ENCODE data around the gene KLHL42.

The KLHL42 gene

DNA sequence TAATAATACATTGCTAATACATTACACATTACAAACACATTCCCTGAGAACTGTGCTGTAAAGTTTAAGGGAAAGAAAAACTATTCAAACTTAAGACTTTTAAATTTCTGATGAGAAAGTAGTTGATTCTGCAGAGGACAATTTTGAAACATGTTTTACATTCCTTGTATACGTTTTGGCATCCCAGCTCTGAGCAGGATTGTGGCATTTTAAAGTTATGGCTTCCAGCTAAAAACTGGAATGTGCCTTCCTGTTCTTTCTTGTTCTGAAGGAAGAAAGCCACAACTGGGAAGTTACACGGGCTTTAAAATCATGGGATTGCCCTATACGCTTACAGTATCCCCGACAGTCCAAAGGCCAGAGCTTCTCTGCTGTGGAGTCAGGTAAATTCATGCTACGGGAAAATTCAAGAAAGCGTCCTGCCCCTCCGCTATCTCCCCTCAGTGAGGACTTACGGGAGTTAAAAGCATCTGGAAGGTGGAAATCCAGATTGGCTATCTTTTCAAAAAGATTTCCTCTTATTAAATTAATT is 10.8 kb upstream of the KLHL42 start:
- DNase-seq (ENCODE audit: low read depth): no peak
- TF ChIP-seq, protein P1, sequence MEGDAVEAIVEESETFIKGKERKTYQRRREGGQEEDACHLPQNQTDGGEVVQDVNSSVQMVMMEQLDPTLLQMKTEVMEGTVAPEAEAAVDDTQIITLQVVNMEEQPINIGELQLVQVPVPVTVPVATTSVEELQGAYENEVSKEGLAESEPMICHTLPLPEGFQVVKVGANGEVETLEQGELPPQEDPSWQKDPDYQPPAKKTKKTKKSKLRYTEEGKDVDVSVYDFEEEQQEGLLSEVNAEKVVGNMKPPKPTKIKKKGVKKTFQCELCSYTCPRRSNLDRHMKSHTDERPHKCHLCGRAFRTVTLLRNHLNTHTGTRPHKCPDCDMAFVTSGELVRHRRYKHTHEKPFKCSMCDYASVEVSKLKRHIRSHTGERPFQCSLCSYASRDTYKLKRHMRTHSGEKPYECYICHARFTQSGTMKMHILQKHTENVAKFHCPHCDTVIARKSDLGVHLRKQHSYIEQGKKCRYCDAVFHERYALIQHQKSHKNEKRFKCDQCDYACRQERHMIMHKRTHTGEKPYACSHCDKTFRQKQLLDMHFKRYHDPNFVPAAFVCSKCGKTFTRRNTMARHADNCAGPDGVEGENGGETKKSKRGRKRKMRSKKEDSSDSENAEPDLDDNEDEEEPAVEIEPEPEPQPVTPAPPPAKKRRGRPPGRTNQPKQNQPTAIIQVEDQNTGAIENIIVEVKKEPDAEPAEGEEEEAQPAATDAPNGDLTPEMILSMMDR (conservative IDR thresholded peaks at IDR 0.05; ENCODE audit: low read depth, low read length): no peak
- no peak overlapping the region for H3K4me3 ChIP-seq (ENCODE audit: low read depth, low read length)

DNA sequence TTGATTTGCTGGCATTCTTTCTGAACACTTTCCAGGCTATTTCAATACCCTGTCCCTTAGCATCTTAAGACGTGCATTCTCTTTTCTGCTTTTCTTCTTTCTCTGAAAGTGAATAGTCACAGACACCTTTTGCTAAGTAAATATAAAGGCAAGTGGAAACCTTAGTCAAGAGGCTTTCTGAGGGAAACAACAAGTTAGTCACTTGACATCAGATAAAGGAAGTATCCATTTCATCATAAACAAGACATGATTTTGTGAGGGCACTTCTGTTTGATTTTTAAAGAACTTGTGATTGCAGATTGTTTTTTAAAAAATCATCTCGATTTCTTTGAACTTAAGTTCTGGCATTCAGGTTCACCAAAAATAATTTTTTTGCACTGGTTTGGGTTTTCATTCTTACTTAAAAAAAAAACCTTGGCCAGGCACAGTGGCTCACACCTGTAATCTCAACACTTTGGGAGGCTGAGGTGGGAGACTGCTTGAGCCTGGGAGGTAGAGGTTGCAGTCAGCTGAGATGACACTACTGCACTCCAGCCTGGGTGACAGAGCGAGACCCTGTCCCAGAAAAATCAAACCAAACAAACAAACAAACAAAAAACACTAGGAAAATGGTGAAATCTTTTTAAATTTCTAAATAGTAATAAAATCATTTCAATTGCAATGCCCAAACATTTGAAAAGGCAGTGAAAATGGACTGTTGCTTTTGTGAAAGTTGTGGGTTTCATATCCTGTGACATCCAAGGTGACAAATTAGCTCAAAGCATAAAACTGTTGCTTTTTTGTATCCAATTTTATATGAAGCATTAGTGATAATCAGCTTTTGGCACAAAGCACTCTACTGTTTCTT is 8.3 kb upstream of the KLHL42 start:
- no peak overlapping the region for H3K4me3 ChIP-seq (ENCODE audit: low read depth, low read length)
- TF ChIP-seq, protein P1 (conservative IDR thresholded peaks at IDR 0.05; ENCODE audit: low read depth, low read length): no peak
- DNase-seq (ENCODE audit: low read depth): peak; percentile 41

DNA sequence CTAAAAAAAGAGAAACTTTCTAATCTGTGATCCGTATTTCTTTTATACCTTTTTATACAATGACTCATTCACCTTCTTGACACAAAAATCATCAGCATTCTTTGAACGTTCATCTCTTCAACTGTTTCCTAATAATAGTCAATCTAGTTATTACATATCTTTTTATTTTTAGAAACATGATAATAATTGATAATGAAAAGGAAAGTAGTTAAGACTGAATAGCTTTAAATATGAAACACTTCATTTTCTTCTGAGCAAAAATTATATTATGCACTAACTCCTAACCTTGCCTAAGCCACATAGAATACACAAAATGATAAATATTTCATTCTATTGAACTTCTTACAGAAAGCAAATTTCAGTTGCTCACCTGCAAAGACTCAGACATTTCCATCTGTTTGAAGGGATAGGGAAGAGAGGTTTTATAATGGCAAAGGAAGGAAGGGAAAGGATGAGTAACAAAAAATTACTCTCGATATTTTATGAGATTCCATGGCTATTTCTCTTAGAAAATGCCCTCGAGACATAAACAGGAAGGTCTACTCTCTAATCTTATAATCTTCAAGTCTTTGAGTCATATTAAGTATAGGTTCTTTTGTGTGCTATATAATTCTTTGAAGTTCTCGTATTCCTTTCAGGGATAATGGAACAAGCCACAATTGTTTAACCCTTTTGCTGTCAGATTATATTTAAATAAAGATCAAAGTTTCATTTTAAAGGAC is 7.5 kb upstream of the KLHL42 start:
- DNase-seq (ENCODE audit: low read depth): no peak
- TF ChIP-seq, protein P1 (conservative IDR thresholded peaks at IDR 0.05; ENCODE audit: low read depth, low read length): no peak
- no peak overlapping the region for H3K4me3 ChIP-seq (ENCODE audit: low read depth, low read length)

- no peak overlapping the region for H3K4me3 ChIP-seq (ENCODE audit: low read depth, low read length)
- DNase-seq (ENCODE audit: low read depth): no peak
- TF ChIP-seq, protein P1 (conservative IDR thresholded peaks at IDR 0.05; ENCODE audit: low read depth, low read length): no peak
These were observed 2.9 kb upstream of the KLHL42 start for GRCh38 chr12:27777141-27777540.

DNA sequence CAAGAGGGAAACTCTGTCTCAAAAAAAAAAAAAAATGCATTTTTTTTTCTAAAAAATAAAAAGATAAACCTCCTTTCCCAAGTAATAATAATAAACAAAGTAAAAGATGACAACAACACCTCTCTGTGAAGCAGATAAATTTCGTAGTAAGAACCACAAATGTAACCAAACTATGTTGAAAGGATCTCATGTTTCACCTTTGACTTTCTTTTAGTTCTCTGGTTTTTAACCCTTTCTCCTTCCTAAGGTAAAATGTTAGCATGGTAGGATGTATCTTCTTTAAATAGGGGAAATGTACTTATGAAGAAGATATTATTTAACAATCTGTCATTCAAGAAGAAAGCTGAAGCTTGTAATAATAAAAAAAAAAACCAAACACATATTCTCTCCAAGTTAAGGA is 1.8 kb upstream of the KLHL42 start:
- peak; percentile 26 for DNase-seq (ENCODE audit: low read depth)
- no peak overlapping the region for H3K4me3 ChIP-seq (ENCODE audit: low read depth, low read length)
- TF ChIP-seq, protein P1 (conservative IDR thresholded peaks at IDR 0.05; ENCODE audit: low read depth, low read length): no peak

GRCh38 chr12:27779416-27779919 is 565 bp upstream of the KLHL42 start:
- peak overlapping the region; percentile 75 for H3K4me3 ChIP-seq (ENCODE audit: low read depth, low read length)
- TF ChIP-seq, protein P1 (conservative IDR thresholded peaks at IDR 0.05; ENCODE audit: low read depth, low read length): no peak
- peak; percentile 9 for DNase-seq (ENCODE audit: low read depth)
